HG02938 (cell line): Measurements from ENCODE around the gene RNF152.
"Not testable (repeated sequence)": the region's sequence is repeated elsewhere in the genome, so short reads cannot be mapped to it uniquely, and the experiment has no call there.

Experiments used
- ATAC-seq: cut with Tn5 transposase; IDR thresholded peaks from one replicate; pipeline ENCODE4 v1.9.1; 2021; ENCODE audit warnings: mild to moderate bottlenecking, moderate library complexity; ENCODE audit not compliant: unreplicated experiment

RNF152 gene

GRCh38 chr18:61822879-61823278 is 69.9 kb downstream of the RNF152 start:
- no peak for ATAC-seq

- ATAC-seq, result no peak
Observed at GRCh38 chr18:61821748-61822147, 71.1 kb downstream of the RNF152 start.

- ATAC-seq, result no peak
Observed at GRCh38 chr18:61820882-61821281, 71.9 kb downstream of the RNF152 start.

- no peak for ATAC-seq
Observed at GRCh38 chr18:61817086-61817485, 75.7 kb downstream of the RNF152 start.

GRCh38 chr18:61815885-61816470 is 76.8 kb downstream of the RNF152 start:
- ATAC-seq, result no peak

- no peak for ATAC-seq
Observed at GRCh38 chr18:61808286-61808685, 84.5 kb downstream of the RNF152 start.

GRCh38 chr18:61803393-61803792 is 89.4 kb downstream of the RNF152 start:
- no peak for ATAC-seq

- ATAC-seq, result no peak
Observed at GRCh38 chr18:61797696-61798590, 94.9 kb downstream of the RNF152 start.

- ATAC-seq, result no peak
Observed at GRCh38 chr18:61791031-61791430, 101.8 kb downstream of the RNF152 start.

- ATAC-seq, result not testable (repeated sequence)
Observed at GRCh38 chr18:61787011-61787670, 105.7 kb downstream of the RNF152 start.

GRCh38 chr18:61785588-61785987 is 107.2 kb downstream of the RNF152 start:
- no peak for ATAC-seq

GRCh38 chr18:61784834-61785233 is 108.0 kb downstream of the RNF152 start:
- no peak for ATAC-seq

GRCh38 chr18:61782545-61782944 is 110.3 kb downstream of the RNF152 start:
- ATAC-seq, result no peak

GRCh38 chr18:61776201-61776600 is 116.6 kb downstream of the RNF152 start:
- not testable (repeated sequence) for ATAC-seq

GRCh38 chr18:61774846-61775245 is 118.0 kb downstream of the RNF152 start:
- ATAC-seq, result no peak

- no peak for ATAC-seq
Observed at GRCh38 chr18:61772293-61772848, 120.4 kb downstream of the RNF152 start.

- ATAC-seq, result no peak
Observed at GRCh38 chr18:61771861-61772260, 120.9 kb downstream of the RNF152 start.

- ATAC-seq, result no peak
Observed at GRCh38 chr18:61770279-61770678, 122.5 kb downstream of the RNF152 start.

- no peak for ATAC-seq
Observed at GRCh38 chr18:61766266-61766884, 126.4 kb downstream of the RNF152 start.

- ATAC-seq, result no peak
Observed at GRCh38 chr18:61765097-61765496, 127.7 kb downstream of the RNF152 start.

GRCh38 chr18:61764381-61764780 is 128.4 kb downstream of the RNF152 start:
- peak; percentile 72 for ATAC-seq
